Measurements from ENCODE around the gene PRR29. TPM values are rescaled to one million over a fixed set of nuclear protein-coding genes. Genes with fewer than 3 reads are reported as not detected.

PRR29 gene
- polyA plus RNA-seq, 1 of the 3 experiments (the other 2 are of a cell fraction), result 2.7 TPM

DNA sequence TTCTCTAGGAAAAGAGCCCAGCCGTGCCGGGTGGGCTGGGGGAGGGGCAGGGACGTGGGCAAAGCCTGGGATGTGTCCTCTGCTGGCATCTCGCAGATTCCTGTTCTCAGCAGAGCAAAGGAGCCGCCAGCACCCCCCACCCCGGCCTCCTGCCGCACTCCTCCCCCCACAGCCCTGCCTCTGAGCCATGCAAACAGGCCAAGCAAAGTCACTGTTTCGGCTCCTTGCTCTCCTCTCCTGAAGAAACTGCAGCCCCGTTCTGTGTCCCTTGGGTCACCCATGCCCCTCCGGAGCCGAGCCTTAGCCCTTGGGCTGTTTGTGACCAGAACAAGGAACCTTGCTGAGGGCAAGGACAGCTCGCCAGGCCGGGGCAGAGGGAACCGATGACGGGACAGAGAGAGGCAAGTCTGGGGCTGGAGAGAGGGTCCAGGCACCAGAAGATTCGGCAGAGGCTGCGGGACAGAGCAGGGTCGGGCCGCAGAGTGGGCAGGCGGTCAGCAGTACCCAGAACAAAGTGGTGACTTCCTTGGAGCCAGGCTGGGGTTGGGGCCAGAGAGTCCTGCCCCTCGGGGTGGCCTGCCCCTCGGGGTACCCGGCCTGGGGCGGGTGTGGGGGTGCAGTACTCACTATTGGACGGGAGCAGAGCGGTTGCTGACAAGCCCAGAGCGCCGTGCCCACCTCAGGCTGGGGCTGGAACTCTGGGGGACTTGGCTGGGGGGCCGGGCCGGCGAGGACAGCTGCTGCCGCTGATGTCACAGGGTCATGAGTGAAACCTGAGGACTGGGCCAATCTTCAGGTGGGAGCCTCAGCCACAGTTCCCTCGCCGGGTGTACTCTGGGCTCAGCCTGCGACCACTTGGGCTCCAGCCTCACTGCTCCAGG, 9.2 kb upstream of the PRR29 start (continued):
- TF ChIP-seq, protein P1, sequence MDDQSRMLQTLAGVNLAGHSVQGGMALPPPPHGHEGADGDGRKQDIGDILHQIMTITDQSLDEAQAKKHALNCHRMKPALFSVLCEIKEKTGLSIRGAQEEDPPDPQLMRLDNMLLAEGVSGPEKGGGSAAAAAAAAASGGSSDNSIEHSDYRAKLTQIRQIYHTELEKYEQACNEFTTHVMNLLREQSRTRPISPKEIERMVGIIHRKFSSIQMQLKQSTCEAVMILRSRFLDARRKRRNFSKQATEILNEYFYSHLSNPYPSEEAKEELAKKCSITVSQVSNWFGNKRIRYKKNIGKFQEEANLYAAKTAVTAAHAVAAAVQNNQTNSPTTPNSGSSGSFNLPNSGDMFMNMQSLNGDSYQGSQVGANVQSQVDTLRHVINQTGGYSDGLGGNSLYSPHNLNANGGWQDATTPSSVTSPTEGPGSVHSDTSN (IDR thresholded peaks at IDR 0.05), result no peak
- TF ChIP-seq, protein P2, sequence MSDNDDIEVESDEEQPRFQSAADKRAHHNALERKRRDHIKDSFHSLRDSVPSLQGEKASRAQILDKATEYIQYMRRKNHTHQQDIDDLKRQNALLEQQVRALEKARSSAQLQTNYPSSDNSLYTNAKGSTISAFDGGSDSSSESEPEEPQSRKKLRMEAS (IDR thresholded peaks at IDR 0.05; ENCODE audit: low read depth), result no peak

GRCh38 chr17:63989622-63990345, 8.4 kb upstream of the PRR29 start:
- no peaks in the 10 kb centered on the region for H3F3A ChIP-seq (replicated peaks; ENCODE audit: insufficient read depth)
- H3K9ac ChIP-seq, result no peak overlapping the region
- TF ChIP-seq, protein P3, sequence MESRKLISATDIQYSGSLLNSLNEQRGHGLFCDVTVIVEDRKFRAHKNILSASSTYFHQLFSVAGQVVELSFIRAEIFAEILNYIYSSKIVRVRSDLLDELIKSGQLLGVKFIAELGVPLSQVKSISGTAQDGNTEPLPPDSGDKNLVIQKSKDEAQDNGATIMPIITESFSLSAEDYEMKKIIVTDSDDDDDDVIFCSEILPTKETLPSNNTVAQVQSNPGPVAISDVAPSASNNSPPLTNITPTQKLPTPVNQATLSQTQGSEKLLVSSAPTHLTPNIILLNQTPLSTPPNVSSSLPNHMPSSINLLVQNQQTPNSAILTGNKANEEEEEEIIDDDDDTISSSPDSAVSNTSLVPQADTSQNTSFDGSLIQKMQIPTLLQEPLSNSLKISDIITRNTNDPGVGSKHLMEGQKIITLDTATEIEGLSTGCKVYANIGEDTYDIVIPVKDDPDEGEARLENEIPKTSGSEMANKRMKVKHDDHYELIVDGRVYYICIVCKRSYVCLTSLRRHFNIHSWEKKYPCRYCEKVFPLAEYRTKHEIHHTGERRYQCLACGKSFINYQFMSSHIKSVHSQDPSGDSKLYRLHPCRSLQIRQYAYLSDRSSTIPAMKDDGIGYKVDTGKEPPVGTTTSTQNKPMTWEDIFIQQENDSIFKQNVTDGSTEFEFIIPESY (IDR thresholded peaks at IDR 0.05; ENCODE audit: borderline replicate concordance, low read depth), result no peak
- TF ChIP-seq SMC3 (IDR thresholded peaks at IDR 0.05; ENCODE audit: low read depth, low read length), result no peak
- no peak for TF ChIP-seq CHD2 (IDR thresholded peaks at IDR 0.05; ENCODE audit: low read length, partially characterized antibody)
- no peak for TF ChIP-seq NRF1 (IDR thresholded peaks at IDR 0.05; ENCODE audit: low read depth, low read length)
- TF ChIP-seq ELF1 (IDR thresholded peaks at IDR 0.05), result no peak
- TF ChIP-seq, protein P4, sequence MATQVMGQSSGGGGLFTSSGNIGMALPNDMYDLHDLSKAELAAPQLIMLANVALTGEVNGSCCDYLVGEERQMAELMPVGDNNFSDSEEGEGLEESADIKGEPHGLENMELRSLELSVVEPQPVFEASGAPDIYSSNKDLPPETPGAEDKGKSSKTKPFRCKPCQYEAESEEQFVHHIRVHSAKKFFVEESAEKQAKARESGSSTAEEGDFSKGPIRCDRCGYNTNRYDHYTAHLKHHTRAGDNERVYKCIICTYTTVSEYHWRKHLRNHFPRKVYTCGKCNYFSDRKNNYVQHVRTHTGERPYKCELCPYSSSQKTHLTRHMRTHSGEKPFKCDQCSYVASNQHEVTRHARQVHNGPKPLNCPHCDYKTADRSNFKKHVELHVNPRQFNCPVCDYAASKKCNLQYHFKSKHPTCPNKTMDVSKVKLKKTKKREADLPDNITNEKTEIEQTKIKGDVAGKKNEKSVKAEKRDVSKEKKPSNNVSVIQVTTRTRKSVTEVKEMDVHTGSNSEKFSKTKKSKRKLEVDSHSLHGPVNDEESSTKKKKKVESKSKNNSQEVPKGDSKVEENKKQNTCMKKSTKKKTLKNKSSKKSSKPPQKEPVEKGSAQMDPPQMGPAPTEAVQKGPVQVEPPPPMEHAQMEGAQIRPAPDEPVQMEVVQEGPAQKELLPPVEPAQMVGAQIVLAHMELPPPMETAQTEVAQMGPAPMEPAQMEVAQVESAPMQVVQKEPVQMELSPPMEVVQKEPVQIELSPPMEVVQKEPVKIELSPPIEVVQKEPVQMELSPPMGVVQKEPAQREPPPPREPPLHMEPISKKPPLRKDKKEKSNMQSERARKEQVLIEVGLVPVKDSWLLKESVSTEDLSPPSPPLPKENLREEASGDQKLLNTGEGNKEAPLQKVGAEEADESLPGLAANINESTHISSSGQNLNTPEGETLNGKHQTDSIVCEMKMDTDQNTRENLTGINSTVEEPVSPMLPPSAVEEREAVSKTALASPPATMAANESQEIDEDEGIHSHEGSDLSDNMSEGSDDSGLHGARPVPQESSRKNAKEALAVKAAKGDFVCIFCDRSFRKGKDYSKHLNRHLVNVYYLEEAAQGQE (IDR thresholded peaks at IDR 0.05; ENCODE audit: low read depth, low read length), result no peak
- TF ChIP-seq FOXM1 (IDR thresholded peaks at IDR 0.05; ENCODE audit: low read depth), result no peak
- no peak for TF ChIP-seq SIN3A (IDR thresholded peaks at IDR 0.05; ENCODE audit: borderline replicate concordance, low read depth, low read length)
- no peak for TF ChIP-seq EZH2phosphoT487 (IDR thresholded peaks at IDR 0.05; ENCODE audit: borderline replicate concordance, low read depth)
- TF ChIP-seq RFX5 (IDR thresholded peaks at IDR 0.05; ENCODE audit: low read length), result no peak
- no peak for TF ChIP-seq FOXJ3 (CRISPR knock-in tag; IDR thresholded peaks at IDR 0.05)
- no peak for TF ChIP-seq TAF1 (IDR thresholded peaks at IDR 0.05; ENCODE audit: borderline replicate concordance, low read depth, low read length)
- no peak for TF ChIP-seq USF1 (IDR thresholded peaks at IDR 0.05; ENCODE audit: borderline replicate concordance, low read depth)
- no peak overlapping the region for H3K4me3 ChIP-seq (ENCODE audit: low read depth in 2 of 2, low read length in 1 of 2)
- no peaks in the 10 kb centered on the region for H4K20me1 ChIP-seq (ENCODE audit: insufficient read depth)
- no peaks in the 10 kb centered on the region for H3K36me3 ChIP-seq (replicated peaks in 1 of 2; ENCODE audit: control insufficient read depth in 1 of 2, insufficient read depth in 2 of 2, low read length in 1 of 2)
- CTCF ChIA-PET, result interaction anchor here (0.9 to 4.9 kb wide), 35 partner anchors 8 to 155 kb away, joined by 3 to 89 read pairs (median 4); partner anchors contain the start of genes GH1, ICAM2, PRR29 and SCN4A
- no peak overlapping the region for H3K4me2 ChIP-seq
- H3K27me3 ChIP-seq (ENCODE audit: insufficient read depth), result peaks cover 18% of the 10 kb centered on the region
- H3K9me2 ChIP-seq, result no peaks in the 10 kb centered on the region
- no peaks in the 10 kb centered on the region for H3K79me2 ChIP-seq (ENCODE audit: insufficient read depth)
- H3K9me3 ChIP-seq, result no peaks in the 10 kb centered on the region
- POLR2A ChIA-PET, result no interaction called here
- DNase-seq, result no peak
- no peaks in the 10 kb centered on the region; a peak in 1 of 4 replicates for H3K4me1 ChIP-seq (ENCODE audit: control insufficient read depth in 1 of 2, insufficient read depth in 2 of 2, low read depth in 1 of 2, low read length in 1 of 2)
- WGBS (ENCODE audit: low lambda C conversion rate), result 82% methylated on average over 21 of the region's 21 CpGs
- H3K27ac ChIP-seq (ENCODE audit: low read depth in 2 of 2, low read length in 1 of 2), result no peak overlapping the region
- H2AFZ ChIP-seq (ENCODE audit: low read depth), result no peak overlapping the region

Data from SK-N-SH (cell line).